Neural cell (in vitro differentiated cells): Measurements from ENCODE around the gene EYA2. TPM values are rescaled to one million over a fixed set of nuclear protein-coding genes. Genes with fewer than 3 reads are reported as not detected.

Experiments
- H2AFZ ChIP-seq: fragments of 200-600, 300-800 bp; sonication (generic), shearing (Covaris generic); 2 replicates; pipeline ENCODE4 v1.6.0; 2014; ENCODE audit warnings: low read depth, mild to moderate bottlenecking, antibody characterized with exemption, low read length, moderate library complexity
- H3F3A ChIP-seq: fragments of 200-600 bp; shearing (Covaris generic); 2 replicates; pipeline ENCODE4 v1.6.1; 2016; ENCODE audit warnings: mild to moderate bottlenecking, moderate library complexity, mixed read lengths, antibody characterized with exemption, low read length; ENCODE audit not compliant: insufficient read depth, poor library complexity, severe bottlenecking
- H3K27ac ChIP-seq: fragments of 200-600, 300-800 bp; sonication (generic), shearing (Covaris generic); 2 replicates; pipeline ENCODE4 v1.5.1; 2014; ENCODE audit warnings: mild to moderate bottlenecking, low read length, moderate library complexity
- H3K27me3 ChIP-seq: fragments of 300-800, 200-600 bp; sonication (generic), shearing (Covaris generic); 2 replicates; pipeline ENCODE4 v1.6.0; 2014; ENCODE audit warnings: mild to moderate bottlenecking, low read depth, low read length, moderate library complexity; ENCODE audit not compliant: insufficient read depth
- H3K36me3 ChIP-seq: fragments of 300-800, 200-600 bp; sonication (generic), shearing (Covaris generic); 2 replicates; pipeline ENCODE4 v1.5.1; 2014; ENCODE audit warnings: mild to moderate bottlenecking, antibody characterized with exemption, low read length, moderate library complexity; ENCODE audit not compliant: insufficient read depth
- H3K4me2 ChIP-seq: fragments of 300-800, 200-600 bp; sonication (generic), shearing (Covaris generic); 2 replicates; pipeline ENCODE4 v1.6.0; 2014; ENCODE audit warnings: mild to moderate bottlenecking, low read length
- H3K4me3 ChIP-seq: fragments of 300-800, 200-600 bp; sonication (generic), shearing (Covaris generic); 2 replicates; pipeline ENCODE4 v1.5.1; 2014; ENCODE audit warnings: mild to moderate bottlenecking, low read length, moderate library complexity
- H3K79me2 ChIP-seq: fragments of 200-600 bp; shearing (Covaris generic); replicated peaks from 2 replicates; pipeline ENCODE4 v1.6.0; 2014; ENCODE audit warnings: mild to moderate bottlenecking, low read length, moderate library complexity; ENCODE audit not compliant: insufficient read depth
- H3K9ac ChIP-seq: fragments of 300-800, 200-600 bp; sonication (generic), shearing (Covaris generic); 2 replicates; pipeline ENCODE4 v1.6.1; 2016; ENCODE audit warnings: mild to moderate bottlenecking, low read length, mixed read lengths
- H3K9me2 ChIP-seq: fragments of 200-600 bp; shearing (Covaris generic); 2 replicates; pipeline ENCODE4 v1.6.1; 2016; ENCODE audit warnings: mild to moderate bottlenecking, low read length, mixed read lengths; ENCODE audit not compliant: insufficient read depth
- H3K9me3 ChIP-seq: fragments of 200-600, 300-800 bp; sonication (generic), shearing (Covaris generic); 2 replicates; pipeline ENCODE4 v1.6.1; 2016; ENCODE audit warnings: mild to moderate bottlenecking, mixed run types, low read length, moderate library complexity, mixed read lengths
- H4K20me1 ChIP-seq: fragments of 200-600 bp; shearing (Covaris generic); 2 replicates; pipeline ENCODE4 v1.6.1; 2016; ENCODE audit warnings: mild to moderate bottlenecking, mixed run types; ENCODE audit not compliant: insufficient read depth
- EP300 ChIP-seq: fragments of 450-650 bp; conservative IDR thresholded peaks from 2 replicates; pipeline ENCODE4 v1.6.1; 2014; ENCODE audit warnings: antibody characterized with exemption, mild to moderate bottlenecking, moderate library complexity; ENCODE audit not compliant: poor library complexity, severe bottlenecking
- EZH2 ChIP-seq: fragments of 200-600, 300-800 bp; shearing (Covaris generic), sonication (generic); IDR thresholded peaks from 2 replicates; pipeline ENCODE4 v1.6.1; 2014; ENCODE audit warnings: antibody characterized with exemption, low read length, borderline replicate concordance, mild to moderate bottlenecking; ENCODE audit not compliant: insufficient read depth, poor library complexity, severe bottlenecking
- MXI1 ChIP-seq: fragments of 450-650 bp; conservative IDR thresholded peaks from 2 replicates; pipeline ENCODE4 v1.6.1; 2014; ENCODE audit warnings: antibody characterized with exemption, mild to moderate bottlenecking; ENCODE audit not compliant: poor library complexity, severe bottlenecking
- POLR2AphosphoS5 ChIP-seq: IDR thresholded peaks from 2 replicates; pipeline ENCODE4 v1.6.1; 2012
- RAD21 ChIP-seq: fragments of 450-650 bp; conservative IDR thresholded peaks from 2 replicates; pipeline ENCODE4 v1.6.1; 2014; ENCODE audit warnings: antibody characterized with exemption, mild to moderate bottlenecking, moderate library complexity
- SMC3 ChIP-seq: fragments of 450-650 bp; conservative IDR thresholded peaks from 2 replicates; pipeline ENCODE4 v1.6.1; 2014; ENCODE audit warnings: antibody characterized with exemption, mild to moderate bottlenecking, moderate library complexity; ENCODE audit not compliant: poor library complexity
- TAF1 ChIP-seq: IDR thresholded peaks from 2 replicates; pipeline ENCODE4 v1.6.1; 2012; ENCODE audit warnings: low read depth
- polyA plus RNA-seq: library from polyadenylated mRNA; depleted of rRNA; stranded (reverse); fragments of >200 nt; gene quantifications from 2 replicates; pipeline ENCODE4 v1.2.3, GENCODE V29; 2014
- TF ChIP-seq, protein P1 (sequence below): IDR thresholded peaks from 2 replicates; pipeline ENCODE4 v1.6.1; 2012; ENCODE audit warnings: borderline replicate concordance
- TF ChIP-seq, protein P2 (sequence below): fragments of 450-650 bp; IDR thresholded peaks from 2 replicates; pipeline ENCODE4 v1.5.1; 2014; ENCODE audit warnings: antibody characterized with exemption, mild to moderate bottlenecking, moderate library complexity; ENCODE audit not compliant: poor library complexity, severe bottlenecking

Gene EYA2
- polyA plus RNA-seq, 1 donor from 2014 or later: 0.88 TPM

DNA sequence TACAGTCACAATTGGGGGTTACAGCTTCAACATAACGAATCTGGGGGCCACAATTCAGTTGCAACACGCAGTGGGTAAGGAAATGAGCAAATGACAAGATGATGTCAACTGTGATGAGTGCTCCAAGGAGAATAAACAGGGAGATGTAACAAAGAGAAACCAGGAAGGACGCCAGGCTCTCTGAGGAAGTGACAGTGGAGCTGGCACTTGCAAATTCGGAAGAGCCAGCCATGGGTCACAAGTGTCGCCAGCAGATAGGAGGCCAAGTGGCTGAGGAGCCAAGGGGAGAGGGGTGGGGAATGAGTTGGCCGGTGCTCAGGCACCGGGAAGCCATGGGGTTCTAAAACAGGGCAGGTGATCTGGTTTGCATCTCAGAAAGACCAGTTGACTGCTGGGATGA is 136.4 kb downstream of the EYA2 start:
- Histone ChIP-seq H3K36me3 (no peaks in the 10 kb centered on the region), H3K79me2 (no peaks in the 10 kb centered on the region), H3F3A (no peaks in the 10 kb centered on the region), H3K4me3 (no peak overlapping the region), H2AFZ (no peak overlapping the region), H3K9ac (no peak overlapping the region), H3K27ac (no peak overlapping the region), H3K4me2 (no peak overlapping the region), H4K20me1 (no peaks in the 10 kb centered on the region), H3K9me2 (no peaks in the 10 kb centered on the region), H3K27me3 (no peaks in the 10 kb centered on the region), H3K9me3 (peaks cover 6% of the 10 kb centered on the region)
- TF ChIP-seq, protein P1, sequence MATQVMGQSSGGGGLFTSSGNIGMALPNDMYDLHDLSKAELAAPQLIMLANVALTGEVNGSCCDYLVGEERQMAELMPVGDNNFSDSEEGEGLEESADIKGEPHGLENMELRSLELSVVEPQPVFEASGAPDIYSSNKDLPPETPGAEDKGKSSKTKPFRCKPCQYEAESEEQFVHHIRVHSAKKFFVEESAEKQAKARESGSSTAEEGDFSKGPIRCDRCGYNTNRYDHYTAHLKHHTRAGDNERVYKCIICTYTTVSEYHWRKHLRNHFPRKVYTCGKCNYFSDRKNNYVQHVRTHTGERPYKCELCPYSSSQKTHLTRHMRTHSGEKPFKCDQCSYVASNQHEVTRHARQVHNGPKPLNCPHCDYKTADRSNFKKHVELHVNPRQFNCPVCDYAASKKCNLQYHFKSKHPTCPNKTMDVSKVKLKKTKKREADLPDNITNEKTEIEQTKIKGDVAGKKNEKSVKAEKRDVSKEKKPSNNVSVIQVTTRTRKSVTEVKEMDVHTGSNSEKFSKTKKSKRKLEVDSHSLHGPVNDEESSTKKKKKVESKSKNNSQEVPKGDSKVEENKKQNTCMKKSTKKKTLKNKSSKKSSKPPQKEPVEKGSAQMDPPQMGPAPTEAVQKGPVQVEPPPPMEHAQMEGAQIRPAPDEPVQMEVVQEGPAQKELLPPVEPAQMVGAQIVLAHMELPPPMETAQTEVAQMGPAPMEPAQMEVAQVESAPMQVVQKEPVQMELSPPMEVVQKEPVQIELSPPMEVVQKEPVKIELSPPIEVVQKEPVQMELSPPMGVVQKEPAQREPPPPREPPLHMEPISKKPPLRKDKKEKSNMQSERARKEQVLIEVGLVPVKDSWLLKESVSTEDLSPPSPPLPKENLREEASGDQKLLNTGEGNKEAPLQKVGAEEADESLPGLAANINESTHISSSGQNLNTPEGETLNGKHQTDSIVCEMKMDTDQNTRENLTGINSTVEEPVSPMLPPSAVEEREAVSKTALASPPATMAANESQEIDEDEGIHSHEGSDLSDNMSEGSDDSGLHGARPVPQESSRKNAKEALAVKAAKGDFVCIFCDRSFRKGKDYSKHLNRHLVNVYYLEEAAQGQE: no peak
- TF ChIP-seq SMC3: no peak
- no peak for TF ChIP-seq MXI1
- no peak for TF ChIP-seq EP300
- TF ChIP-seq EZH2: no peak
- no peak for TF ChIP-seq RAD21
- no peak for TF ChIP-seq TAF1
- TF ChIP-seq, protein P2, sequence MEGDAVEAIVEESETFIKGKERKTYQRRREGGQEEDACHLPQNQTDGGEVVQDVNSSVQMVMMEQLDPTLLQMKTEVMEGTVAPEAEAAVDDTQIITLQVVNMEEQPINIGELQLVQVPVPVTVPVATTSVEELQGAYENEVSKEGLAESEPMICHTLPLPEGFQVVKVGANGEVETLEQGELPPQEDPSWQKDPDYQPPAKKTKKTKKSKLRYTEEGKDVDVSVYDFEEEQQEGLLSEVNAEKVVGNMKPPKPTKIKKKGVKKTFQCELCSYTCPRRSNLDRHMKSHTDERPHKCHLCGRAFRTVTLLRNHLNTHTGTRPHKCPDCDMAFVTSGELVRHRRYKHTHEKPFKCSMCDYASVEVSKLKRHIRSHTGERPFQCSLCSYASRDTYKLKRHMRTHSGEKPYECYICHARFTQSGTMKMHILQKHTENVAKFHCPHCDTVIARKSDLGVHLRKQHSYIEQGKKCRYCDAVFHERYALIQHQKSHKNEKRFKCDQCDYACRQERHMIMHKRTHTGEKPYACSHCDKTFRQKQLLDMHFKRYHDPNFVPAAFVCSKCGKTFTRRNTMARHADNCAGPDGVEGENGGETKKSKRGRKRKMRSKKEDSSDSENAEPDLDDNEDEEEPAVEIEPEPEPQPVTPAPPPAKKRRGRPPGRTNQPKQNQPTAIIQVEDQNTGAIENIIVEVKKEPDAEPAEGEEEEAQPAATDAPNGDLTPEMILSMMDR: no peak
- TF ChIP-seq POLR2AphosphoS5: no peak

DNA sequence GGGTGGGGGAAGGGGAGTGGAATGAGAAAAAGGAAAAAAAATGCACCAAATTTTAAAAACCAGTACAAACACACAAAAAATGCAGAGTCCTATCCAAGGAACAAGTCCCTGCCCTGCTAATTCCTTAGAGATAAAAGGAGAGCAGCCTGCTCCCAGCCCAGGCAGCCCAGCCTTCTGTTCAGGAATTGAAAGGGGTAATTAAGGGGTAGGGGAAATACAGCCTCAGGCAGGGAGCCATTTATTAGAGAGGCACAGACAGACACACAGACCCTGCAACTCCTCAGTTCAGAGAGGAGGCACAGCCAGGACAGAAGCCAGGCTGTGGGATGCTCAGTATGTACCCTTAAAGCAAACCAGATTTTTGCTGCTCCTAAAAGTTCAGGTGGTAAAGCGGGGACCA is 137.2 kb downstream of the EYA2 start:
- Histone ChIP-seq H3K9me2 (no peaks in the 10 kb centered on the region), H3K9ac (no peak overlapping the region), H3K4me3 (no peak overlapping the region), H3K27me3 (no peaks in the 10 kb centered on the region), H3K36me3 (no peaks in the 10 kb centered on the region), H3F3A (no peaks in the 10 kb centered on the region), H2AFZ (no peak overlapping the region), H4K20me1 (no peaks in the 10 kb centered on the region), H3K27ac (no peak overlapping the region), H3K4me2 (no peak overlapping the region), H3K9me3 (peaks cover 6% of the 10 kb centered on the region), H3K79me2 (no peaks in the 10 kb centered on the region)
- no peak for TF ChIP-seq TAF1
- TF ChIP-seq RAD21: no peak
- TF ChIP-seq, protein P2: no peak
- TF ChIP-seq MXI1: no peak
- no peak for TF ChIP-seq EP300
